HG02885 (cell line): ENCODE measurements around the gene TMEM181.
"Not testable (repeated sequence)": the region's sequence is repeated elsewhere in the genome, so short reads cannot be mapped to it uniquely, and the experiment has no call there.

Source experiments
- ATAC-seq: cut with Tn5 transposase; IDR thresholded peaks from one replicate; pipeline ENCODE4 v1.9.1; 2021; ENCODE audit warnings: mild to moderate bottlenecking; ENCODE audit not compliant: unreplicated experiment, poor library complexity

Gene TMEM181

DNA sequence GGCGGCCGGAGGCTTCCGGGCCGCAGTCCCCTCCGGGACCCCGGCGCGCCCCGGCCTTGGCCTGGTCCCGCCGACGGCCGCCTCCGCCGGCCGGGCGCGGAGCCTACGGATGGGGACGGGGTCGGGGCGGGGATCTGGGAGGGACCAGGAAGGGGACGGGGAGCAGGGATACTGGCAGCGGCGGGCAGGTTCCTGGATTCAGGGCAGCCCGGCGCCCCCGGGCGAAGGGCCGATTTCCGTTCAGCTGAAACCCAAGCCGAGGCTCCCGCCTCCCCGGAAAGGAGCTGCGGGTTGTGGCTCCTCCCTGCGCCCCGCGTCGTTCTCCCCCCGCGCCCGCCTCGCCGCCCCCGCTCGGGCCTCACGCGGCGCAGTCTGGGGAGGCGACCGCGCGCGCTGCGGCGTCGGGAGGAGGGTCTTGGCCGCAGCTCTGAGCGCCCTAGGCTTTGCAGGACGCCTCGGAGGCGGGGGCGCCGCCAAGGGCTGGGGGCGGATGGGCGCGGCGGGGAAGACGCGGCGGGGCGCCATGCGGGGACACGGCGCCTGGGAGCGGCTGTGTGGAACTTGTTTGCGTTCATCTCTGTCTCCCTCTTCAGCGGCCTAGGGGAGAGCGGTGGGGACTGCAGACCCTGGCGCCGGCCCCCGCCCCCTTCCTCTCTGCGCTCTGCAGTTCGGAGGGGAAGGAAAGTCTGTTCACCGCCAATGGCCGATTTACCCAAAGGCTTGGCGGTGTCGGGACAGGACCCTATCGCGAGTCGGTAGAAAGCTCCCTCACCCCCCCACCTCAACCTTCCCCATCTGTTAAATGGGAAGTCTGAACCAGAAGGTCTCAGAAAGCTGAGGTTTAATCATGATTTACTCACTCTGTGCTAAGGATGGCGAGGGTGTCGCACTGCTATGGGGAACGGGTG is 22.7 kb upstream of the TMEM181 start:
- ATAC-seq = no peak

DNA sequence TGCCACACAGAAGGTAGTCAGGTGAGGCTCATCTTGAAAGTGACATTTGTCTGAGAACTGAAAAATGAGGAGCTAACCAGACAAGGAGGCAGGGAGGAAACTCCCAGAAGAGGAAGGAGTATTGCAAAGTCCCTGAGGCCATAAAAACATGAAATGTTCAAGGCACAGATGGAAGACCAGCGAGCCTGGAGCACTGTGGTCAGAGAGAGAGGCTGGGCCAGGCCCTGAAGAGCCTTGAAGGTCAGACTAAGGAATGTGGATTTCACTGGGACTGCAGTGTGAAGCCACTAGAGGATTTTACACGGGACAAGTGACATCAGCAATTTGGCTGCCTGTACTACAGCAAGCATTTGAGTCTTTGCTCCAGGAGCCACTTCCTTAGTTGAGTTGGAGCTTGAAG is 21.1 kb upstream of the TMEM181 start:
- ATAC-seq = no peak

DNA sequence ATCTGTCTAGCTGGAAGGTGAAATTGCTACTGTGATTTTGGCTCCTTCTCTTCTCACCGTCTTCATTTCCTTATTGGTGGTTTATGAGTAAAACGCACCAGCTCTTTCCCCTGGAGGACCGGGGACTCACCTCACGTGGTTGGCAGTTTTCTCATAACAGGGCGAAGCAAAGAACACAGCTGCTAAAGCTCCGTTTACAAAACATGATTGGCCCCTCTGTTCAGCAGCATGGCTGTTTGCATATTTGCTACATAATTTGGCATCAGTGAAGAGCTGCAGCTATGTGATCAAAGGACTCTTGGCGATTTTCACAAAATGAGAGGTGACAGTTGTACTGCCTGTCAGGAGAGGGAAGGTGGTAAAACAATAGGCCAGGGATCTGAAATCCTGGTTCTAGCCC is 20.5 kb upstream of the TMEM181 start:
- no peak for ATAC-seq

DNA sequence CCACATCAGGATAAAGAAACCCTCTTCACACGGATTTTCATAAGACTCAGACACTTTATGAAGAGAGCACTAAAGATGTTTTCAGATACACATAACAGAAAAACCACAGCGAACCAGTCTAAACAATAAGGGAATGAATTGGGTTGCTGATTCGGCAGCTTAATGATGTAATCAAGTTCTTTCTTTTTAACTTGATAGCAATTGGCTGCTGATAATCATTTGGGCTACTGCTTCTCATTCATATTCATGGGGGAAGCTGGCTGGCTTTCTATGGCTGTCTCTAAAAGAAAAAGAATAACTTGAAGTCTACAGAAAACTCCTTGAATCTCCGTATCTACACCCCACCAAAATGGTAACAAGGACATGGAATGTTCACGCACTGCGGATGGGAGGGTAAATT is 20.0 kb upstream of the TMEM181 start:
- no peak for ATAC-seq

DNA sequence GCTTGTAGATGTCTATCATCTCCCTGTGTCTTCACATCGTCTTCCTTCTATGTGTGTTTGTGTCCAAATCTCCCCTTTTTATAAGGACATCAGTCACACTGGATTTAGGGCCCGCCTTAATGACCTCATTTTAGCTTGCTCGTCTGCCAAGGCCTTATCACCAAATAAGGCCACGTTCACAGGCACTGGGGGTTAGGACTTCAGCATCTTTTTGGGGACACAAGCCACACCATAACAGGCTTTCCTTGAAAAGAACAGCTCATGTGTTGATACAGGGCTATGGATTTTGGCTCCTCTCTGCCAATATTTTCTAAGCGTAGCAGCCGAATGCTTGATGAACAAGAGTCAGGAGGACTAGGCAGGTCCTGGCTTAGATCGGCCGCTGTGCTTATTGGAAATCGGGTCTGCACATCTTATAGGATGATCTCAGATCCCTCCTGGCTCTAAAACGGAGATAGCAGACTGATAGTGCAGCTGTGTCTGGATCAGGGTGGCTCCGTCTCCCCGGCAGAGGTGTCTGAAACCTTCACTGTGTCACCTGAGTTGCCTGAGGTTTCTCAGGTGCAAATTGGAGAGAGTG is 16.2 kb upstream of the TMEM181 start:
- ATAC-seq = no peak

- ATAC-seq = no peak
Measured at GRCh38 chr6:158544428-158544827, 15.5 kb upstream of the TMEM181 start.

DNA sequence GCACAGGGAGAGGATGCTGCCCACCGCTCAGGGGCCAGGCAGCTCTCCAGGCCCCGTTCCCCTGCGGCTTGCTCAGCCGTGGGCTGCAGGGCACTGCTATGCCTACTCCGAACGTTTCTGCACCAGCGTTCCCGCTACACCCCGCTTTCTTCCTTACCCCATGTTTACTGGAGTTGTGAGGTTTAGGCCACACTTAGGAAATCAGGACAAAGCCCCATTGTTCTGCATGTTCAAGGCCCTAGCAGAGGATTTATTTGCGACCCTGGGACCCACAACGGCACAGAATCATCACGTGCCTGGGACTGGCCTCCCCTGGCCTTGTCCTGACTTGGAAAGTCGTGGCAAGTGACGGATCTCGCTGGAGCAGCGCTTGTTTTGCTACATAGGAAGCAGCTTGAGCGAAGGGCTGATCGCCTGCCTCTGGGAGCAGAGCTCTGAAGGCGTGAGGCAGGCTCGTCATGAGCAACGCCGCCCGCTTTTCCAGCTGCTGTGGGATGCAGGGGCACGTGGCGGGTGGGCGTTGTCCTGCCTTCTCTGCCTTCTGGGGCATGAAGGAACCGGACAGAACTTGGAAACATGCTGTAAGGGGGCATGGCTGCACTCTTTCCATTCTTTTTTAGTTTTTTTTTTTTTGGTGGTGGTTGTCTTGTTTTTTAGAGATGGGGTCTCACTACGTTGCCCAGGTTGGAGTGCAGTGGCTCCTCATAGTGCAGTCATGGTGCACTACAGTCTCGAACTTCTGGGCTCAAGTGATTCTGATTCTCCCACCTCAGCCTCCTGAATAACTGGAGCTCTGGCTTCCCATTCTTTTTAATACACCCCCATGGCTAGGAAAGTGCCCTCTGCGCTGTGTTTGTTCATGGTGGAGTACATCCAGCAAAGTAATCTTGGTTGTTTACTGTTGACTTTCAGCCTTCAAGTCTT is 14.6 kb upstream of the TMEM181 start:
- no peak for ATAC-seq

GRCh38 chr6:158548418-158549161 is 11.3 kb upstream of the TMEM181 start:
- ATAC-seq = no peak

GRCh38 chr6:158552055-158552795 is 7.7 kb upstream of the TMEM181 start:
- ATAC-seq = no peak

GRCh38 chr6:158552796-158553138 is 7.1 kb upstream of the TMEM181 start:
- ATAC-seq = no peak

GRCh38 chr6:158554611-158555361 is 5.1 kb upstream of the TMEM181 start:
- no peak for ATAC-seq

- no peak for ATAC-seq
Measured at GRCh38 chr6:158556113-158556512, 3.8 kb upstream of the TMEM181 start.

DNA sequence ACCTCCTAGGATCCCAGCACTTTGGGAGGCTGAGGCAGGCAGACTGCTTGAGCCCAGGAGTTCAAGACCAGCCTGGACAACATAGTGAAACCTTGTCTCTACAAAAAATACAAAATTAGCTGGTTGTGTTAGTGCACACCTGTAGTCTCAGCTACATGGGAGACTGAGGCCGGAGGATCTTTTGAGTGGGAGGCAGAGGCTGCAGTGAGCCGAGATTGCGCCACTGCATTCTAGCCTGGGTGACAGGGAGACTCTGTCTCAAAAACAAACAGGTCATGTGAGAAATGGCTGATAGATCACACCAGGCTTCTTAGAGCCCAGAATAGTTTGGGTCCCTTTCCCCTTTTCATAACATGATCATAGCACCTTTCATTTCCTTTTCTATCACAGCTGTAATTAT is 2.8 kb upstream of the TMEM181 start:
- not testable (repeated sequence) for ATAC-seq

DNA sequence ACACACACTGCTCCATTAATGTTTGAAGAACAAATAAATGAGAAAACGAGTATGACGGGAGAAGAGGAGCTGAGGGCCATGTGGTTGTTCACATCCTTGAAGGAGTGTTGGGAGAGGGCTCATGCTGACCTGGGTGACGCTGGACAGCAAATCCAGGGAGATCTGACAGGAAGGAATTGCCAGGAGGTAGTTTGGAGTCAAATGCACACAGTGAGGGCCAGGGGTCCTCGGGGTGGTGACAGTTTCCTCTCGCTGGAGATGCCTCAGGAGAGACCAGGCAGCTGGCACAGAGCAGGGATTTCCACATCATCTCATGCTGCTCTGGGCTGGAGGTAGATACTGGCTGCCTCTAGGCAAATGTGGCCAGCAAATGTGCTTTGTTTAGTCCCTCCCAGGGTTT is 2.0 kb upstream of the TMEM181 start:
- no peak for ATAC-seq

GRCh38 chr6:158558415-158559306 is 1.2 kb upstream of the TMEM181 start:
- ATAC-seq = no peak

GRCh38 chr6:158559338-158559894 is 475 bp upstream of the TMEM181 start:
- ATAC-seq = no peak

DNA sequence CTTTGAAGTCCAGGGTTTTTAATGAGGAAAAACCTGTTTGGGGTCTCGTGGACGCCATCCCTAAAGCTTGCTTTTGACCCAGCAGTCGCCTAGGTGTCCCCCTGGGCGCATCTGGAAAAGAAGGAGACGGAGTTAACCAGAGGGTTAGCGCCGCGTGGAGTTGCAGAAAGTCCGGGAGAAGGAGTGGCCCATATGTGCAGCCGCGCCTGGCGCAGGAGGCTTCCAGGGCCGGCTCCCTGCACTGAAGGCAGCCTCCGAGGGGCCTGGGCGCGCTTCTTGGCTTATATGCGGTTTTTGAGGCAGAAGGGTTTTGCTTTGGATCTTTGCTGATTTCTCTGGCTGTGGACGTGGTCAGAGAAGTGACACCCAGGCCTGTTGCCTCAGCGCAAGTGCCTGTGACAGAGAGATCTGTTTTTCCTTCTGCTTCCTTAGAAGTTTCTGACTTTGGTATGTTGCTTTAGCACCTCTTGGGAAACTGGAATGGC is 987 bp downstream of the TMEM181 start:
- no peak for ATAC-seq
